ENCODE results near the gene MSH4.

DNA sequence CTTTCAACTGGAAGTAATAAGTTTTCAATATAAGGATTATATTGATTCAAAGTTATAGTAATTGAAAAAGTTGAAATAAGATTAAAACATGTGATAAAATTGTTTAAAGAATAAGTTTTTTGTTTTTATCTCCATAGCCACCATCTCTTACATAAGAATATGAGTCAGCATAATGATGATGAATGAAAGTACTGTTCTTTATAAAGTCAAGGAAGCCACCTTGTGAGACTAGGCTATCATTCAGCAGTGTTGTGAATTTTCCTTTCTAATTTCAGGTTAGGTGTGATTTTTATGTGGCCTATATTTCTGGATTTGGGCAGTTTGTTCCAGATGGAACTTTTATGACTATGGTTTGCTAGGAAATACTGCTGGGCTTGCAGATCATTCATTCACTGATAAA, 157.9 kb downstream of the MSH4 start:
- no peak for TF ChIP-seq ZNF8 (CRISPR knock-in tag; IDR thresholded peaks at IDR 0.05)
- no peak for TF ChIP-seq PPARA (CRISPR knock-in tag; IDR thresholded peaks at IDR 0.05; ENCODE audit: borderline replicate concordance)
- TF ChIP-seq, protein P1, sequence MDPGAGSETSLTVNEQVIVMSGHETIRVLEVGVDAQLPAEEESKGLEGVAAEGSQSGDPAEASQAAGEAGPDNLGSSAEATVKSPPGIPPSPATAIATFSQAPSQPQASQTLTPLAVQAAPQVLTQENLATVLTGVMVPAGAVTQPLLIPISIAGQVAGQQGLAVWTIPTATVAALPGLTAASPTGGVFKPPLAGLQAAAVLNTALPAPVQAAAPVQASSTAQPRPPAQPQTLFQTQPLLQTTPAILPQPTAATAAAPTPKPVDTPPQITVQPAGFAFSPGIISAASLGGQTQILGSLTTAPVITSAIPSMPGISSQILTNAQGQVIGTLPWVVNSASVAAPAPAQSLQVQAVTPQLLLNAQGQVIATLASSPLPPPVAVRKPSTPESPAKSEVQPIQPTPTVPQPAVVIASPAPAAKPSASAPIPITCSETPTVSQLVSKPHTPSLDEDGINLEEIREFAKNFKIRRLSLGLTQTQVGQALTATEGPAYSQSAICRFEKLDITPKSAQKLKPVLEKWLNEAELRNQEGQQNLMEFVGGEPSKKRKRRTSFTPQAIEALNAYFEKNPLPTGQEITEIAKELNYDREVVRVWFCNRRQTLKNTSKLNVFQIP (CRISPR knock-in tag; IDR thresholded peaks at IDR 0.05; ENCODE audit: borderline replicate concordance, low read depth) = no peak
- TF ChIP-seq GLIS3 (CRISPR knock-in tag; IDR thresholded peaks at IDR 0.05) = no peak
- TF ChIP-seq ZNF70 (CRISPR knock-in tag; IDR thresholded peaks at IDR 0.05) = no peak
